ENCODE measurements around the gene MBP. TPM values are rescaled to one million over a fixed set of nuclear protein-coding genes. Genes with fewer than 3 reads are reported as not detected.
A peak's percentile ranks its signal among the peaks of the same experiment; 100 is the strongest.

Gene MBP
- polyA plus RNA-seq, 4 donors: 14.3 to 34.3 (median 23.0) TPM

GRCh38 chr18:76980663-76981395 is 151.8 kb downstream of the MBP start:
- H3K9me3 ChIP-seq (ENCODE audit: control insufficient read depth in 2 of 2, insufficient read depth in 1 of 2, low read depth in 1 of 2, low read length in 1 of 2): no peaks in the 10 kb centered on the region
- H3K4me1 ChIP-seq (ENCODE audit: control insufficient read depth in 3 of 3, insufficient read depth in 2 of 3, low read depth in 1 of 3, low read length in 2 of 3): peaks cover 2 to 17% (median 2%) of the 10 kb centered on the region in 3 donors
- peaks cover 0 to 12% (median 0%) of the 10 kb centered on the region in 3 donors for H3K36me3 ChIP-seq (ENCODE audit: control insufficient read depth in 3 of 3, insufficient read depth in 2 of 3, low read depth in 1 of 3, low read length in 3 of 3)
- peak overlapping the region in 1 of 3 donors; percentile 55 for H3K27ac ChIP-seq (ENCODE audit: low read depth in 1 of 3, low read length in 2 of 3)
- no peaks in the 10 kb centered on the region for H3K27me3 ChIP-seq (ENCODE audit: control insufficient read depth in 3 of 3, insufficient read depth in 3 of 3, low read length in 3 of 3)
- FAIRE-seq (no peak), DNase-seq (no peak)
- no peak overlapping the region for H3K4me3 ChIP-seq (ENCODE audit: low read depth in 1 of 3, low read length in 3 of 3)
- WGBS, 3 donors: 73 to 80% (median 75%) methylated on average over 23 of the region's 23 CpGs

- peaks cover 2 to 17% (median 2%) of the 10 kb centered on the region in 3 donors for H3K4me1 ChIP-seq (ENCODE audit: control insufficient read depth in 3 of 3, insufficient read depth in 2 of 3, low read depth in 1 of 3, low read length in 2 of 3)
- no peak for DNase-seq
- 82 to 94% (median 93%) methylated on average over 17 of the region's 17 CpGs for WGBS, 3 donors
Observed at GRCh38 chr18:76979906-76980305, 152.7 kb downstream of the MBP start.

GRCh38 chr18:76979111-76979751 is 153.4 kb downstream of the MBP start:
- DNase-seq (no peak), FAIRE-seq (no peak)
- WGBS, 3 donors: 93 to 96% (median 95%) methylated on average over 31 of the region's 31 CpGs
- H3K4me3 ChIP-seq (ENCODE audit: low read depth in 1 of 3, low read length in 3 of 3): no peak overlapping the region
- H3K4me1 ChIP-seq (ENCODE audit: control insufficient read depth in 3 of 3, insufficient read depth in 2 of 3, low read depth in 1 of 3, low read length in 2 of 3): peaks cover 2 to 17% (median 2%) of the 10 kb centered on the region in 3 donors
- no peak overlapping the region for H3K27ac ChIP-seq (ENCODE audit: low read depth in 1 of 3, low read length in 2 of 3)
- peaks cover 0 to 15% (median 0%) of the 10 kb centered on the region in 3 donors for H3K36me3 ChIP-seq (ENCODE audit: control insufficient read depth in 3 of 3, insufficient read depth in 2 of 3, low read depth in 1 of 3, low read length in 3 of 3)
- H3K9me3 ChIP-seq (ENCODE audit: control insufficient read depth in 2 of 2, insufficient read depth in 1 of 2, low read depth in 1 of 2, low read length in 1 of 2): no peaks in the 10 kb centered on the region
- no peaks in the 10 kb centered on the region for H3K27me3 ChIP-seq (ENCODE audit: control insufficient read depth in 3 of 3, insufficient read depth in 3 of 3, low read length in 3 of 3)

More at GRCh38 chr18:76979906-76980305, 152.7 kb downstream of the MBP start:
- H3K27me3 ChIP-seq (ENCODE audit: control insufficient read depth in 3 of 3, insufficient read depth in 3 of 3, low read length in 3 of 3): no peaks in the 10 kb centered on the region
- no peak overlapping the region for H3K27ac ChIP-seq (ENCODE audit: low read depth in 1 of 3, low read length in 2 of 3)
- H3K9me3 ChIP-seq (ENCODE audit: control insufficient read depth in 2 of 2, insufficient read depth in 1 of 2, low read depth in 1 of 2, low read length in 1 of 2): no peaks in the 10 kb centered on the region
- no peak for FAIRE-seq
- peaks cover 0 to 15% (median 0%) of the 10 kb centered on the region in 3 donors for H3K36me3 ChIP-seq (ENCODE audit: control insufficient read depth in 3 of 3, insufficient read depth in 2 of 3, low read depth in 1 of 3, low read length in 3 of 3)
- H3K4me3 ChIP-seq (ENCODE audit: low read depth in 1 of 3, low read length in 3 of 3): no peak overlapping the region

GRCh38 chr18:76978616-76979015 is 154.0 kb downstream of the MBP start:
- no peak overlapping the region for H3K27ac ChIP-seq (ENCODE audit: low read depth in 1 of 3, low read length in 2 of 3)
- H3K36me3 ChIP-seq (ENCODE audit: control insufficient read depth in 3 of 3, insufficient read depth in 2 of 3, low read depth in 1 of 3, low read length in 3 of 3): peaks cover 0 to 21% (median 0%) of the 10 kb centered on the region in 3 donors
- no peaks in the 10 kb centered on the region for H3K27me3 ChIP-seq (ENCODE audit: control insufficient read depth in 3 of 3, insufficient read depth in 3 of 3, low read length in 3 of 3)
- FAIRE-seq (no peak), DNase-seq (no peak)
- no peak overlapping the region for H3K4me3 ChIP-seq (ENCODE audit: low read depth in 1 of 3, low read length in 3 of 3)
- no peaks in the 10 kb centered on the region for H3K9me3 ChIP-seq (ENCODE audit: control insufficient read depth in 2 of 2, insufficient read depth in 1 of 2, low read depth in 1 of 2, low read length in 1 of 2)
- peaks cover 2 to 15% (median 2%) of the 10 kb centered on the region in 3 donors for H3K4me1 ChIP-seq (ENCODE audit: control insufficient read depth in 3 of 3, insufficient read depth in 2 of 3, low read depth in 1 of 3, low read length in 2 of 3)
- WGBS, 3 donors: 85 to 96% (median 87%) methylated on average over 14 of the region's 14 CpGs

- no peak for FAIRE-seq
- 27 to 67% (median 40%) methylated on average over 11 of the region's 11 CpGs for WGBS, 3 donors
- H3K27me3 ChIP-seq (ENCODE audit: control insufficient read depth in 3 of 3, insufficient read depth in 3 of 3, low read length in 3 of 3): no peaks in the 10 kb centered on the region
Observed at GRCh38 chr18:76977684-76978232, 154.8 kb downstream of the MBP start.

GRCh38 chr18:76977108-76977621 is 155.4 kb downstream of the MBP start:
- peaks cover 0 to 26% (median 0%) of the 10 kb centered on the region in 3 donors for H3K36me3 ChIP-seq (ENCODE audit: control insufficient read depth in 3 of 3, insufficient read depth in 2 of 3, low read depth in 1 of 3, low read length in 3 of 3)
- FAIRE-seq: no peak
- H3K4me1 ChIP-seq (ENCODE audit: control insufficient read depth in 3 of 3, insufficient read depth in 2 of 3, low read depth in 1 of 3, low read length in 2 of 3): peaks cover 2 to 9% (median 2%) of the 10 kb centered on the region in 3 donors
- no peaks in the 10 kb centered on the region for H3K9me3 ChIP-seq (ENCODE audit: control insufficient read depth in 2 of 2, insufficient read depth in 1 of 2, low read depth in 1 of 2, low read length in 1 of 2)
- peak overlapping the region in 2 of 3 donors; percentile 63 to 90 for H3K27ac ChIP-seq (ENCODE audit: low read depth in 1 of 3, low read length in 2 of 3)
- H3K4me3 ChIP-seq (ENCODE audit: low read depth in 1 of 3, low read length in 3 of 3): peak overlapping the region in 1 of 3 donors; percentile 21
- DNase-seq: peak; percentile 39 to 81
- no peaks in the 10 kb centered on the region for H3K27me3 ChIP-seq (ENCODE audit: control insufficient read depth in 3 of 3, insufficient read depth in 3 of 3, low read length in 3 of 3)
- WGBS, 3 donors: 12 to 67% (median 39%) methylated on average over 14 of the region's 14 CpGs

More at GRCh38 chr18:76977684-76978232, 154.8 kb downstream of the MBP start:
- peaks cover 2 to 9% (median 2%) of the 10 kb centered on the region in 3 donors for H3K4me1 ChIP-seq (ENCODE audit: control insufficient read depth in 3 of 3, insufficient read depth in 2 of 3, low read depth in 1 of 3, low read length in 2 of 3)
- no peak for DNase-seq
- no peaks in the 10 kb centered on the region for H3K9me3 ChIP-seq (ENCODE audit: control insufficient read depth in 2 of 2, insufficient read depth in 1 of 2, low read depth in 1 of 2, low read length in 1 of 2)
- H3K4me3 ChIP-seq (ENCODE audit: low read depth in 1 of 3, low read length in 3 of 3): no peak overlapping the region
- peak overlapping the region in 1 of 3 donors; percentile 39 for H3K27ac ChIP-seq (ENCODE audit: low read depth in 1 of 3, low read length in 2 of 3)
- peaks cover 0 to 24% (median 0%) of the 10 kb centered on the region in 3 donors for H3K36me3 ChIP-seq (ENCODE audit: control insufficient read depth in 3 of 3, insufficient read depth in 2 of 3, low read depth in 1 of 3, low read length in 3 of 3)

- peaks cover 0 to 31% (median 0%) of the 10 kb centered on the region in 3 donors for H3K36me3 ChIP-seq (ENCODE audit: control insufficient read depth in 3 of 3, insufficient read depth in 2 of 3, low read depth in 1 of 3, low read length in 3 of 3)
- no peak overlapping the region for H3K4me3 ChIP-seq (ENCODE audit: low read depth in 1 of 3, low read length in 3 of 3)
- H3K27me3 ChIP-seq (ENCODE audit: control insufficient read depth in 3 of 3, insufficient read depth in 3 of 3, low read length in 3 of 3): no peaks in the 10 kb centered on the region
- FAIRE-seq (no peak), DNase-seq (no peak)
- 88 to 92% (median 92%) methylated on average over 14 of the region's 14 CpGs for WGBS, 3 donors
- no peaks in the 10 kb centered on the region for H3K9me3 ChIP-seq (ENCODE audit: control insufficient read depth in 2 of 2, insufficient read depth in 1 of 2, low read depth in 1 of 2, low read length in 1 of 2)
- H3K4me1 ChIP-seq (ENCODE audit: control insufficient read depth in 3 of 3, insufficient read depth in 2 of 3, low read depth in 1 of 3, low read length in 2 of 3): peaks cover 2% of the 10 kb centered on the region in 3 donors
- no peak overlapping the region for H3K27ac ChIP-seq (ENCODE audit: low read depth in 1 of 3, low read length in 2 of 3)
Observed at GRCh38 chr18:76975577-76976110, 156.9 kb downstream of the MBP start.

GRCh38 chr18:76974386-76974785 is 158.2 kb downstream of the MBP start:
- no peak overlapping the region for H3K4me3 ChIP-seq (ENCODE audit: low read depth in 1 of 3, low read length in 3 of 3)
- FAIRE-seq: no peak
- H3K9me3 ChIP-seq (ENCODE audit: control insufficient read depth in 2 of 2, insufficient read depth in 1 of 2, low read depth in 1 of 2, low read length in 1 of 2): no peaks in the 10 kb centered on the region
- H3K36me3 ChIP-seq (ENCODE audit: control insufficient read depth in 3 of 3, insufficient read depth in 2 of 3, low read depth in 1 of 3, low read length in 3 of 3): peaks cover 0 to 31% (median 0%) of the 10 kb centered on the region in 3 donors
- H3K4me1 ChIP-seq (ENCODE audit: control insufficient read depth in 3 of 3, insufficient read depth in 2 of 3, low read depth in 1 of 3, low read length in 2 of 3): peaks cover 2% of the 10 kb centered on the region in 3 donors
- H3K27me3 ChIP-seq (ENCODE audit: control insufficient read depth in 3 of 3, insufficient read depth in 3 of 3, low read length in 3 of 3): no peaks in the 10 kb centered on the region
- WGBS, 3 donors: 89 to 97% (median 91%) methylated on average over 5 of the region's 5 CpGs
- DNase-seq: no peak
- no peak overlapping the region for H3K27ac ChIP-seq (ENCODE audit: low read depth in 1 of 3, low read length in 2 of 3)

Measured in small intestine (tissue), 7 donors.